Kidney epithelial cell (primary cell): ENCODE measurements around the gene ANAPC2. TPM values are rescaled to one million over a fixed set of nuclear protein-coding genes. Genes with fewer than 3 reads are reported as not detected.

ENCODE experiments used
- DNase-seq: peaks from one replicate; pipeline ENCODE4 v3.0.0-alpha.2; 2010; ENCODE audit warnings: low read depth
- H3K27me3 ChIP-seq: 2 replicates; pipeline ENCODE4 v1.6.0; 2011; ENCODE audit warnings: low read length; ENCODE audit not compliant: control insufficient read depth, insufficient read depth
- H3K36me3 ChIP-seq: 2 replicates; pipeline ENCODE4 v1.5.1; 2011; ENCODE audit warnings: low read length; ENCODE audit not compliant: control insufficient read depth, insufficient read depth
- H3K4me3 ChIP-seq: 2 replicates; pipeline ENCODE4 v1.5.1; 2011; ENCODE audit warnings: low read depth, mild to moderate bottlenecking, control low read depth, low read length
- total RNA-seq: library from RNA; depleted of rRNA; stranded (reverse); fragments of >200 nt; gene quantifications from 2 replicates; pipeline ENCODE4 v1.2.3, GENCODE V29; 2015
- TF ChIP-seq, protein P1 (sequence below): IDR thresholded peaks from 2 replicates; pipeline ENCODE4 v1.5.1; 2011; ENCODE audit warnings: mild to moderate bottlenecking, moderate library complexity, low read length, control low read depth, inconsistent platforms; ENCODE audit not compliant: insufficient read depth, poor library complexity, severe bottlenecking

ANAPC2 gene
- total RNA-seq, 1 donor from 2014 or later = 18.8 TPM

DNA sequence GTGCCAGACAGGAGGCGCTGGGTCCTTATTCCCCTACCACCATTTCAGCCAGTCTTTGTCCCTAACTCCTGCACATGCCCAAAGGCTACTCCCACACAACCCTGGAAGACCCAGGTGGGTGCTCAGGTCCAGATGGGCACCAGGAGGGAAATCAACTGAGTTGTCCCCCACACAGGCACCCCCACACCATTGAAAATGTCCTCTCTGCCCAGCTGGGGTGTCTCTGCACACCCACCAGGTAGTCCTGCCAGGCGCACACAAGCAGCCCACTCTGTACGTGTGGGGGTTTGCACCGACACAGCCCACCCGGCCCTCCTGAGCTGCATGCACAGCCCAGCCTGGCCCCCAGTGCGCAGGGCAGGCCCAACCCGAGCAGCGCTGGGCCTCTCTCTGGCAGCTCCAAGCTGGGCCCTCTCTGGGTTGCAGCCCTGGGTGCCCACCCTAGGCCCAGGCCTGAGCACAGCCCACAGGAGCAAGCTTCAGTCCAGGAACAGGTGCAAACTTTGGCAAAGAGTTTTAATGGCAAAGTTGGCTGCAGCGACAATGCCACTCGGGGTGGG, 31.5 kb upstream of the ANAPC2 start:
- DNase-seq = no peak
- TF ChIP-seq, protein P1, sequence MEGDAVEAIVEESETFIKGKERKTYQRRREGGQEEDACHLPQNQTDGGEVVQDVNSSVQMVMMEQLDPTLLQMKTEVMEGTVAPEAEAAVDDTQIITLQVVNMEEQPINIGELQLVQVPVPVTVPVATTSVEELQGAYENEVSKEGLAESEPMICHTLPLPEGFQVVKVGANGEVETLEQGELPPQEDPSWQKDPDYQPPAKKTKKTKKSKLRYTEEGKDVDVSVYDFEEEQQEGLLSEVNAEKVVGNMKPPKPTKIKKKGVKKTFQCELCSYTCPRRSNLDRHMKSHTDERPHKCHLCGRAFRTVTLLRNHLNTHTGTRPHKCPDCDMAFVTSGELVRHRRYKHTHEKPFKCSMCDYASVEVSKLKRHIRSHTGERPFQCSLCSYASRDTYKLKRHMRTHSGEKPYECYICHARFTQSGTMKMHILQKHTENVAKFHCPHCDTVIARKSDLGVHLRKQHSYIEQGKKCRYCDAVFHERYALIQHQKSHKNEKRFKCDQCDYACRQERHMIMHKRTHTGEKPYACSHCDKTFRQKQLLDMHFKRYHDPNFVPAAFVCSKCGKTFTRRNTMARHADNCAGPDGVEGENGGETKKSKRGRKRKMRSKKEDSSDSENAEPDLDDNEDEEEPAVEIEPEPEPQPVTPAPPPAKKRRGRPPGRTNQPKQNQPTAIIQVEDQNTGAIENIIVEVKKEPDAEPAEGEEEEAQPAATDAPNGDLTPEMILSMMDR = no peak
- no peaks in the 10 kb centered on the region for H3K27me3 ChIP-seq
- H3K4me3 ChIP-seq = no peak overlapping the region
- no peaks in the 10 kb centered on the region for H3K36me3 ChIP-seq

DNA sequence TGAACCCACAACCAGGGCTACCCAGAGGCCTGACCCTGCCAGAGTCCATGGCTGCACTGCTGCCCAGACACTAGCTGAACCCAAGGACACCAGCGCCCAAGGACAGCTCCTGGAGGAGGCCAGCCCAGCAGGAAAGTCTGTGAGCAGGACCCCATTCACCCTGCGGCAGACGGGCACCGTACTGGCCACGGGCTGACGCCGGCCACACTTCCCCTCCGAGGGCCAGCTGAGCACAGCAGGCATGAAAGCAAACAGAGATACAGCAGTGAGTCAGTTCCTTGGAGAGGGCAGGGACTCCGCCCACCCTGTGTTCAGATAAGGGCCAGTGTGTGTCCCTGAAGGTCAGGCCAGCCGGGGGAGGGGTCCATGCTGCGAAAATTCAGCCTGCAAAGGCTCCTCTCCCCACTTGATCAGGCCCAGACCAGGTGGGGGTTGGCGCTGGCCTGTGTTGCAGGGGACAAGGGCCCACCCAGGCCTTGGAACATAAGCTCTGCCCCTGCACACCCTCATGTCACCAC, 30.5 kb upstream of the ANAPC2 start:
- no peak overlapping the region for H3K4me3 ChIP-seq
- DNase-seq = no peak
- H3K36me3 ChIP-seq = no peaks in the 10 kb centered on the region
- H3K27me3 ChIP-seq = no peaks in the 10 kb centered on the region
- TF ChIP-seq, protein P1 = no peak

DNA sequence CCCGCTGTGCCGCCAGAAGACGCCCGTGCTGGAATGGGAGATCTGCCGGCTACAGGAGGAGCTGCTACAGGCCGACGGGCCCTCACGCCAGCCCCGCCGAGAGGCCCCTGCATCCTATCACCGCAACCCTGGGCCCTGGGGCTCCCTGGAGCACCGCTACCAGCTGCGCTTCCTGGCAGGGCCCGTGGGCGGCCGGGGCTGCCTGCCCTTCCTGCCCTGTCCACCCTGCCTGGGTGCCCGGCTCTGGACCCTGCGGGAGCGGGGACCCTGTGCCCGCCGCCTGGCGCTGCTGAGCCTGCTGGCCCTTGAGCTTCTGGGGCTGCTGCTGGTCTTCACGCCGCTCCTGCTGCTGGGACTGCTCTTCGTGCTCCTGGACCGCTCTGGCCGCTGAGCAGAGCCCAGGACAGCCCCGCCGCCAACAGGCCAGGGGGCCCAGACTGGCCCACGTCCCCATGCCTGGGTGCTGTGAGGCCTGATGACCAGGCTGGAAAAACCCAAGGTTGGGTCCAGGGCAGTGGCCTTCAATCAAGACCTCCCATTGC, 29.9 kb upstream of the ANAPC2 start:
- H3K27me3 ChIP-seq = no peaks in the 10 kb centered on the region
- no peaks in the 10 kb centered on the region for H3K36me3 ChIP-seq
- no peak overlapping the region for H3K4me3 ChIP-seq
- no peak for DNase-seq
- TF ChIP-seq, protein P1 = no peak

DNA sequence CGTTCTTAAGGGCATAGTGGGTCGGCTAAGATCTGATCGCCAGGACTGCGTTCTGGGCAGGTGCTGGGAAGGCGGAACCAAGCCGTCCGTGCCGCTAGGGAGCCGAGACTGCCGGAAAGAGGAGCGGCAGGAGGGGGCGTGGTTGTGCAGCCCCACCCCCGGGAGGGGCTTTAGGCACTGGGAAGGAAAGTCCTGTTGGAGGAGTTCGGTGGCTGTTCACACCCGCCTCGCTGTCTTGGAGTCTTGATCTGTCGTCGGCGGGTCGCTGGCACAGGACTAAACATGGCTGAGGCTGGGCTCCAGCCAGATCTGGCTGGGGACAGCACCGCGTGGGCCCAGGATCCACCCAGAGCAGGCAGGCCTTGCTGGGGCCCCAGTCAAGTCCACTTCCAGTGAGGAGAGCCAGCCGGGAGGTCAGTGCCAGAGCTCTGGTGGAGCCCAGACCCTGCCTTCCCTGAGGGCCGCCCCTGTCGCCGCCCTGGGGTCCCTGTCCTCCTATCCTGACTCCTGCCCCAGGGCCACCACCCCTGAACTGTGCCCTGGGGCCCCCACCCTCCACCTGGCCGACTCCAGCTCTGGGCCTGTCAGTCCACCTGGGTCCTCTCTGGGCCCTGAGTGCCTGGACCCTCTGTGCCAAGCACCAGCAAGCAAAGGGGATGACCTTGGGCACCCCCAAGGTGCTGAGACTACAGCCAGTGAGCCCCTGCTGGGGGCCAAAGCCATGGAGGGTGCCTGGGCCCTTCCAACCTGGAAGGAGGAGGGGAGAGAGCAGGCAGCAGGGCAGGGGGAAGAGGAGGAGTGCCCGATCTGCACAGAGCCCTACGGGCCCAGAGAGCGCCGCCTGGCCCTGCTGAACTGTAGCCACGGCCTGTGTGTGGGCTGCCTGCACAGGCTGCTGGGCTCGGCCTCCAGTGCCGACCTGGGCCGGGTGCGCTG, 29.2 kb upstream of the ANAPC2 start:
- DNase-seq = no peak
- Histone ChIP-seq H3K4me3 (no peak overlapping the region), H3K36me3 (no peaks in the 10 kb centered on the region), H3K27me3 (no peaks in the 10 kb centered on the region)
- TF ChIP-seq, protein P1 = no peak

DNA sequence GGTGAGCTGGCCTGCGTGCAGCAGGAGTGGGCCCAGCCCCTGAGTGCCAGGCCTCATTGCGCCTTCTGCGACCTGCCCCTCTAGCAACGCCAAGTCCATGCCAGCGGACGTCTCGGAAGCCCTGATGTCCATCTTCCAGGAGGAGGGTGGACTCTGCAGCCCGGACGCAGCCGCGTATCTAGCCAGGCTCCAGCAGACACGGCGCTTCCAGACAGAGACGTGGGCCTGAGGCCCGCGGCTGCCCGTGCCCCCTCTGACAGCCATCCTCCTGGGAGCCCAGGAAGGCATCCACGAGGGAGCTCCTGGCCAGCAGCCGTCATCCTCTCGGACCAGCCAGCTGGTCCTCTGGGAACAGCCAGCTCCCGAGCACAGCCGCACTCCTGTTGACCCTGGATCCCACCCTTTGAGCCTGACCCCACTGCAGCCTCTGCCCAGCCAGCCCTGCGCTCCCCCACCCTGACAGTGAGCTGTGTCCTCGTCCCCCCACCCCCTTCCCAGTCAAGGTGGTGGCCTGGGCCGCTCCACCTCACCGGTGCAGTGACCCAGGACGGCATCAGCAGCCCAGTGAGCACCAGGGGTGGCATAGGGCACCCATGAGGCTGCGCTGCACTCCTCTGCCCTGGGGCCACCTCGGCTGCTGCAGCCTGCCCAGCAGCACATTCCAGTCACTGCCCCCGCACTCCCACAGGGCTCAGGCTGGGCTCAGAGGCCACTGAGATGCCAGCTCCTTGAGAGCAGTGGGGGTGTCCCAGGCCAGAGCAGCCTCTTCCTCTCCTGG, 28.0 kb upstream of the ANAPC2 start:
- H3K4me3 ChIP-seq = no peak overlapping the region
- H3K36me3 ChIP-seq = no peaks in the 10 kb centered on the region

More for the DNA sequence above, 28.0 kb upstream of the ANAPC2 start:
- no peaks in the 10 kb centered on the region for H3K27me3 ChIP-seq
- DNase-seq = no peak
- TF ChIP-seq, protein P1 = no peak
